ENCODE data around the gene NR1H4.
"Not testable (repeated sequence)": the region's sequence is repeated elsewhere in the genome, so short reads cannot be mapped to it uniquely, and the experiment has no call there.

The NR1H4 gene

DNA sequence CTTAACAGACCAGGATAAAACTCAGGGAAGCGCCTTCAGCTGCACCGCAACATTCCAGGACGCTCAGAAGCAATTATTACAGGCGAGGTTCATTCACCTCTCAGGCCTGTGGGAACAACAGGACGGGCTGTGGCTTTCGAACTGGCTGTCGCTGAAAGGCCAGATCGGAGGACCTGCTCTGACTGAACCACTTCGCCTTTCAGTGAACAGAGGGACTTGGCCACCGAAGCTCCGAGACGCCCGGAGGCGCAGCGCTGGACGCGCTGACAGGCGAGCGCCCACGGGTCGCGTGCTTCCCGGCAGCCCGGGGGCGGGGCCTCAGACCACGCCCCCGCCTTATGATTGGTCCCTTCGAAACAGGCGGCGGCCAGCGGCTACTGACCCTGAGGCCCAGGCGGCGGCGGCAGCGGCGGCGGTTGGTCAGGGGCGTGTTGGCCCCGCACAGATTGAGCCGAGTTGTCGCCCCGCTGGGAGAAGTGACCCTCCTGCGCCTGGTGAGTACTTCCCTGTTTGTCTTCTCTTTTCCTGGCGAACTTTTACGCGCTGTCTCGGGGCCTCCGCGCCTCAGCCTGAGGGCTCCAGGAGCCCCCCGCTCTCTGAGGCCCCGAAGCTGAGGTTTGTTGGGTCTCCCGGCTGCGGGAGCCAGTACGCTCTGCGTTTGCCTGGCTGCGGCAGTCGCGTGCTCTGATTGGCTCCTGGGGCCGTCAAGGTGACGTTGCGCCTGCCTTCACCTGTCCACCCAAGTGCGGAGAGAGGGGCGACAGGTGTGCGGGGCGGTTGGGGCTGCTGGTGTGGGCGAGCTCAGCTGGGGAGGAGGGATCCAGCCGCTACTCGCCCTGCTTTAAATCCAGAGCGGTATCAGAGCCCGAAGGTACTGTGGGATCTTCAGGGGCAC, 99.9 kb downstream of the NR1H4 start, which contains the start of gene GAS2L3:
Gene GAS2L3, plus strand, starts transcription at position 393 of the 895 bp plus-strand sequence. CDS start 21,221 bp downstream, outside the sequence.
- DNase-seq (ENCODE audit: low read depth), result peak; percentile 67

DNA sequence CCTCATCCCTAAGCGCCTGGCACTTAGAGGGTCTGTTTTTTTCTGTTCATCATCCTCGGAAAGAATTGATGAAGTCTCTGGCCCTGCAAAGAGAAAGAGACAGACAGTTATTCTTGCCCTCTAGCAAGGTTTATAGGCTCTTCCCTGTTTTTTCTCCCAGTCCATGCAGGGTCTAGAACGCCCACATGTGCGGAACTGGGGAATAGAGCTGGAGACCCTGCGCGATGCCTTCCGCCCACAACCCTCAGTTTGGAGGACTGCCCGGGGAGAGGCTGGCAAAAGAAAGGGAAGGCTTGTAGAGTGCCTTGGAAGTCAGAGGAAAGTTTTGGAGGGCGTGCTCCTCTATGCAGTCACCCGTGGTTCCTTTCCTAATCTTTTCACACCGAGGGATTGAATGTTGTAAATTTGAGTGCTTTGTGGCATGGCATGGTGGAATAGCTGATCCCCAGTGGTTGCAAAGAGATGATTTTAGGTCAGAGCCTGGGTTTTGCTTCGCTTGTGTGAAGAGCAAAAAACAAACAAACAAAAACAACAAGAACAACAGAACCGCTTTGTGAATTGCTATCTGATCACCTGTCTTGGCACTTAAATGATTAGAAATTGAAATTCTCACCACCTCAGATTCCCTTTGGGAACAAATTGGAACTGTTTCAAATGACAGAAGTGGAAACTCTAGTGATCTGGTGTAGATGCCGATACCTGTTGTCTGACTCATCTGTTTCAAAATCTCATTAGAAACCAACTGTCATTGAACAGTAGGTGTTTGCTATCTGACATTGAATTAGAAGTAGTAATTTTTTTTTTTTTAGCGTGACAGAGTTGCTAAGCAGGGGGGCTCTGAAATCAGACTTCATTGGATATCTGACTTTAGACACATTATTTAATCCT, 100.8 kb downstream of the NR1H4 start:
- DNase-seq (ENCODE audit: low read depth), result no peak

DNA sequence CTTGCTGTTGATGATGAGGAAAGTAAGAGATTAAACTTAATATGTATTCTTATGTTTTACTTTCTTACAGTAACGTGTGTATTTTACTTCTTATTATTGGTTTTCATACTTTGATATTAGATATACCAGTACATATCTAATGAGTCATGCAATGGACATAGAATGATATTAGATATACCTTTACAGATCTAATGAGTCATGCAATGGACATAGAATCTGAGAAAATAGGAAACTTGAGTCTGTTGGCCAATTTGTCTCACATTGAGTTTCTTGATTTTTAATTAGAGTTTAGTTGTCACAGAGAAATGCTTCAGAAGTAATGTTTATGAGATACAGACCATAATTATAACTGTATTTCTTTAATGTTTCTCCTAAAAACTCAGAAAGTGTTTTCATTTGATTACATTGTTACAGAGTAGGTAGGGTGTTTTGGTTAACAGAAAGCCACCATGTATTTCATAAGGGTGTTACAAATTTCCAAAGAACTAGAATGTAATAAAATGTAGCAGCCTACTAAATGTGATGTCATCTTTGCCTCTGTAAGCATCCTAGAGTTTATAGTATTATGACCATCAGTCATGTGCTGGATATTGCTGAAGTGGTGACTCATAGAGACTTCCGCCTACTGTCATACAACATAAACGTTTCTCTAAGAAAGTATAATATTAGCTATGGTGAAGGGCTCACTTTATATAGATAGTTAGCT, 102.8 kb downstream of the NR1H4 start:
- DNase-seq (ENCODE audit: low read depth), result peak; percentile 89

DNA sequence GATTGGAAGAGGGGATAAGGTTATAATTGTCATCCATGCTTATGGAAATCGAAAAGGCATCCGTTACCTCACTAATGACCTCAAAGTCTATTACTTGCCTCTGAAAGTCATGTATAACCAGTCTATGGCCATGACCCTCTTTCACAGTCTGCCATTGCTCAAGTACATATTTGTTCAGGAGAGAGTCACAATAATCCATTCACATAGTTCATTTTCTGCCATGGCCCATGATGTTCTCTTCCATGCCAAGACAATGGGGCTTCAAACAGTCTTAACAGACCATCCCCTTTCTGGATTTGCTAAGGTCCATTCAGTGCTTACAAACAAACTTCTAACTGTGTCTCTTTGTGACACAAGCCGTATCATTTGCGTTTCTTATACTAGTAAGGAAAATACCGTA, 105.3 kb downstream of the NR1H4 start:
- DNase-seq (ENCODE audit: low read depth), result no peak

DNA sequence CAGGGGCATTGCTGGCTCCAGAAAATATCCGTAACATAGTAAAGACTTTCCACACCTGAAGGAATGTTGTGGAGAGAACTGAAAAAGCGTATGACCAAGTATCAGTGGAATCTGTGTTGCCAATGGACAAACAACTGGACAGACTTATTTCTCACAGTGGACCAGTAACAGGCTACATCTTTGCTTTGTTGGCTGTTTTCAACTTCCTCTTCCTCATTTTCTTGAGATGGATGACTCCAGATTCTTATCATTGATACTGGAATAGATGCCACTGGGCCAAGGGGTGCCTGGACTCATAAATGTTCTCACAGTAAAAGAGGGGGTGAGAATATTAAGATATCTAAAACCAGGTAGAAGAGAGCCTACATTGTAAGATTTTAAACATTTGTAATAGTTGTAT, 106.2 kb downstream of the NR1H4 start:
- peak; percentile 39 for DNase-seq (ENCODE audit: low read depth)

DNA sequence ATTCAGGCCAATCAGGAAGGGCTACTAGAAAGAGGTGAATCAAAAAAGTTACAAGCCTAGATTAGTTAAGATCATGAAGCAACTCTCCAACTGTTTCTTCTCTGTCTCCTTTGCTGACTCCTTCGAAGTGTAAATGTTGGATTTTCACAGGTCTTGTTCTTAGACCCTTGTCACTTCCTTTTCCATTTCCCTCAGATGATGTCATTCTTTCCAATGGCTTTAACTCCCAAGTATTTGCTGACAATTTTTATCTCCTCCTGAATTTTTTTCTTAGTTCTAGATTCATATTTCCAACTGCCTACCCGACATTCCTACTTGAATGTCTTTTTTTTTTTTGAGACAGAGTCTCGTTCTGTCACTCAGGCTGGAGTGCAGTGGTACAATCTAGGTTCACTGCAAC, 110.6 kb downstream of the NR1H4 start:
- DNase-seq (ENCODE audit: low read depth), result no peak

DNA sequence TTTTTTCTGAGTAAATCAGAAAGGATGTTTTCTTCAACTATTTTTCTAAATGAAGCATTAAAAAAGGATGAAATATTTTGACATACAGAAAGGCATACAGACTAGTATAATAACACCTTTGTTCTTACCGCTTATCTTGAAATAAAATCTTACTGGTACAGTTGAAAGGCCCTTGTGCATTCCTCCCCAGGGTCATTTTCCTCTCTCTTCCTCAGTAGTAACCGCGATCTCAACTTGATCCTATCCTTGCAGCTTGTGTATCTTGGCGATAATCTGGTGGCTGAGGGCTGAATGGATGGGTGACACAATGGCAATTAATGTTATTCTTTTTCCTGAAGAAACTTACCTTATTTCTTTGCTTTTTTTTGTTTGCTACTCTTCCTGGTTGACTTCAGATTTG, 118.3 kb downstream of the NR1H4 start:
- DNase-seq (ENCODE audit: low read depth), result no peak

DNA sequence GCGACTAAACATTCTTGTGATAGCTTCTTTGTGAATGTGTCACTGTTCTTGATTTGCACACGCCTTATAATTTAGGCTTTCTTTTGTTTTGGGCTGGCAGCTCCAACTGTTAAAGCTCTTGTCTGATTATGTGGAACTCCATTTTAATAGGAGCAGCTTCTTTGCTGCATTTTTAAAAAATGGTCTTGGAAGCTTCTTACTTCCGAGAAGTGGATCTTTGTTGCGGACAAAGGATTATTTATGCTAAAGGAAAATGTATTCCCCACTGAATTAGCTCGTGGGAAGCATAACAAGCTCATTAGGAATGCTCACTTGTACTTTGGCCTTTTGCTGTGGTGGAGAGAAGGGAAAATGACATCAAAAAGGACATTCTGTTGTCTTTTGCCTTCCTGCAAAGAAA, 119.8 kb downstream of the NR1H4 start:
- DNase-seq (ENCODE audit: low read depth), result no peak

DNA sequence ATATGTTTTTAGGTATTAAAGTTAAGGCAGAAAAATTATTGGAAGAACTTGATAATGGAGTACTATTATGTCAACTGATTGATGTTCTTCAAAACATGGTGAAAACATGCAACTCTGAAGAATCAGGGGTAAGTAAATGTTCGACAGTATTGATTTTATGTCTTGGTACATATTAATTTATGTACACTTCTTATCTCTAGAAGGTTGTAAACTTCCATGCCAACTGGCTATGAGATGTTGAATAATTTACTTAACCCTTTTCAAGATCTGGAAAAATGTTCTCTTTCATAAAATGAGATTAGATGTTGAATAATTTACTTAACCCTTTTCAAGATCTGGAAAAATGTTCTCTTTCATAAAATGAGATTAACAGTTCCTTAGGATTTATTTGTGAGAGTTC, 128.0 kb downstream of the NR1H4 start:
- DNase-seq (ENCODE audit: low read depth), result no peak

DNA sequence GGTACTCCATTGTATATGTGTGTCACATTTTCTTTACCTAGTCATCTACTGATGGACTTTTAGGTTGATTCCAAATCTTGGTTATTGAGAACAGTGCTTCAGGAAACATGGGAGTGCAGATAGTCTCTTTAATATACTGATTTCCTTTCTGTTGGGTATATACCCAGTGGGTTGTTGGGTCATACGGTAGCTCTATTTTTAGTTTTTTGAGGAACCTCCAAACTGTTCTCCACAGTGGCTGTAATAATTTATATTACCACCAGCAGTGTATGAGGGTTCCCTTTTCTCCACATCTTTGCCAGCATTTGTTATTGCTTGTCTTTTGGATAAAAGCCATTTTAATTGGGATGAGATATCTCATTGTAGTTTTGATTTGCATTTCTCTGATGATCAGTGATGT, 129.3 kb downstream of the NR1H4 start:
- DNase-seq (ENCODE audit: low read depth), result not testable (repeated sequence)

DNA sequence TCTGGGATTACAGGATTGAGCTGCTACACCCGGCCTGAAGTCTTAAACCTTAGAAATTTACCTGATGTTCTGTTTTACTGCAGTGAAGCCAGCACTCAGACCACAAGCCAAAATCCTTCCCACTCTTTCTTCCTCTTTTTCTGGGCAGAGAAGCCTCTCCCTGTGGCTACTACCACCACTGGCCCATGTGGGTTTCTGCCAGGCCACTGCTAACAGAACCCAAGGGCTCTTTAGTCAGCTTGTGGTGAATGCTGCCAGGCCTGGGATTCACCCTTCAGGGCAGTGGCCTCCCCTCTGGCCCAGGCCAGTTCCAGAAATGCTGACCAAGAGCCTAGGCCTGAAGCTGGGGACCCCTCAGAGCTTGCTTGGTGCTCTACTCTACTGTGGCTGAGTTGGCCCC, 135.1 kb downstream of the NR1H4 start:
- DNase-seq (ENCODE audit: low read depth), result no peak

DNA sequence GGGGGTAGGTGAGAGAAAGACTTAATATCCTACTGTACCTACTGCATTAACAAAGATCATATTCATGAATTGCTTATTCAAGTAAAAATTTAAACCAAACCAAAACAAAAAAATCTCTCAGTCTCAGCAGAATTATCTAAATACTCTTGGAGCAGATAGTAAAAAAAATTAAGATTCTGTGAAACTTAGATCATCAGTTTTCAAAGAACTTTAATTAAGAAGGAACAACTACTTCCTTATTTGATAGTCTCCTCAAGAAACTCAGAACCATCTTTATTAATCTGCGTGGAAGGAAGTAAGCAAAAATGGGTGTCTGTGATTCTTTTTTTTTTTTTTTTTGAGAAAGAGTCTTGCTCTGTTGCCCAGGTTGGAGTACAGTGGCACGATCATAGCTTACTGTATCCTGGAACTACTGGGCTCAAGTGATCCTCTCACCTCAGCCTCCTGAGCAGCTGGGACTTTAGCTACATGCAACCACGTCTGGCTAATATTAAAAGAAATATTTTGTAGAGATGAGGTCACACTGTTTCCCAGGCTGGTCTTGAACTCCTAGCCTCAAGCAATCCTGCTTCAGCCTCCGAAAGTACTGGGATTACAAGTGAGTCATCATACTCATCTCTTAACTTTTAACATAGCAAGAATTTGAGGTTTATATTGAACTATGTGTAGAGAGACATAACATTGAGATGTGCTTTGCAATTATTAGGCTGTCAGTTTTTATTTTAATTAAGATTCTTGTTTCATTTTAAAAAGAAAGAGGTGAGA, 137.2 kb downstream of the NR1H4 start:
- peak; percentile 12 for DNase-seq (ENCODE audit: low read depth)

DNA sequence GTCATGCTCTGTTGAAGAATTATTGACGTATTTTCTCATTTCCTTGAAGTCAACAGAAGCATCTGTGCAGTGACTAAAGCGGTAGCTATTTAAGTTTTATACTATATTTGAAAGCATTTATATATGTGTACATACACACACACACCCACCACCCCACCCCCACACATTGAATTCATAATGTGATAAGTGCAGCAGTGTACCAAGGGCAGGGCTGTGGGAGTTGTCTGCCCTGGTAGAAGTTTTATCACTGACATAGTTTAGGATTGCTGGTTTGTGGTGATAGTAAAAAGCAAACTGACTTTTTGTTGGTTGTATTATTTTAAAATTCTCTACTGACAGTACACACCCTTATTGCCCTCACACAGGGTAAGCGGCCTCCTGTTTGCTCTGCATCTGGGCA, 138.9 kb downstream of the NR1H4 start:
- peak; percentile 24 for DNase-seq (ENCODE audit: low read depth)

Data from amniotic epithelial cell (primary cell).